ENCODE measurements around the gene PPP1R14D. TPM values are rescaled to one million over a fixed set of nuclear protein-coding genes. Genes with fewer than 3 reads are reported as not detected.

PPP1R14D gene
- total RNA-seq, 1 donor from 2014 or later = not detected

GRCh38 chr15:40803688-40804087, 24.8 kb downstream of the PPP1R14D start:
- Histone ChIP-seq H3K27ac (no peak overlapping the region), H3K4me1 (peaks cover 30% of the 10 kb centered on the region)

DNA sequence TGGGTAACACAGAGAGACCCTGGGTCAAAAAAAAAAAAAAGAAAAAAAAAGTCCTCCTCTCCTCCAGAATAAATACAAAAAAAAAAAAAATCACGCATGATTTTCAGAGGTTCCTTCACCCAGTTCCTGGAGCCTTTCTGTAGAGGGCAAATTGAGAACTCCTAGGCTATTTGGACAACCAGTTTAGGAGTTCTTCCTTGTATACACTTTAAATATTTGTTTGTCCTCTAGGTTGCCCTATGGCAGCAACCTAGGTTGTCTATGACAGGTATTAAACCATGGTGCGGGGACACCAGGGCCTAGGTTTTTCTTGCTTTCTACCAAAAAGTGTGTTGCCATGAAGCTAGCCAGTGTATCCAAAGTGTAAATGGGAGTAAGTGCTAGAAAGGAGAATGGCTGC, 25.4 kb downstream of the PPP1R14D start:
- intact Hi-C loops (cut with DNase I) = no loop called here
- TF ChIP-seq, protein P1, sequence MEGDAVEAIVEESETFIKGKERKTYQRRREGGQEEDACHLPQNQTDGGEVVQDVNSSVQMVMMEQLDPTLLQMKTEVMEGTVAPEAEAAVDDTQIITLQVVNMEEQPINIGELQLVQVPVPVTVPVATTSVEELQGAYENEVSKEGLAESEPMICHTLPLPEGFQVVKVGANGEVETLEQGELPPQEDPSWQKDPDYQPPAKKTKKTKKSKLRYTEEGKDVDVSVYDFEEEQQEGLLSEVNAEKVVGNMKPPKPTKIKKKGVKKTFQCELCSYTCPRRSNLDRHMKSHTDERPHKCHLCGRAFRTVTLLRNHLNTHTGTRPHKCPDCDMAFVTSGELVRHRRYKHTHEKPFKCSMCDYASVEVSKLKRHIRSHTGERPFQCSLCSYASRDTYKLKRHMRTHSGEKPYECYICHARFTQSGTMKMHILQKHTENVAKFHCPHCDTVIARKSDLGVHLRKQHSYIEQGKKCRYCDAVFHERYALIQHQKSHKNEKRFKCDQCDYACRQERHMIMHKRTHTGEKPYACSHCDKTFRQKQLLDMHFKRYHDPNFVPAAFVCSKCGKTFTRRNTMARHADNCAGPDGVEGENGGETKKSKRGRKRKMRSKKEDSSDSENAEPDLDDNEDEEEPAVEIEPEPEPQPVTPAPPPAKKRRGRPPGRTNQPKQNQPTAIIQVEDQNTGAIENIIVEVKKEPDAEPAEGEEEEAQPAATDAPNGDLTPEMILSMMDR (IDR thresholded peaks at IDR 0.05) = no peak
- TF ChIP-seq POLR2AphosphoS5 (IDR thresholded peaks at IDR 0.05; ENCODE audit: insufficient read depth in 1 of 2, low read depth in 1 of 2) (no peak), POLR2A (IDR thresholded peaks at IDR 0.05) (no peak)
- no peak overlapping the region for H3K4me3 ChIP-seq
- DNase-seq (ENCODE audit: extremely low spot score in 2 of 2) = no peak
- H3K4me1 ChIP-seq = peaks cover 24% of the 10 kb centered on the region
- H3K27me3 ChIP-seq = no peaks in the 10 kb centered on the region
- H3K36me3 ChIP-seq = peaks cover 0 to 3% of the 10 kb centered on the region in 2 donors
- H3K9me3 ChIP-seq = no peaks in the 10 kb centered on the region
- no peak overlapping the region for H3K27ac ChIP-seq

More at GRCh38 chr15:40803688-40804087, 24.8 kb downstream of the PPP1R14D start:
- intact Hi-C loops (cut with DNase I) = no loop called here
- DNase-seq (ENCODE audit: extremely low spot score in 2 of 2) = no peak
- Histone ChIP-seq H3K9me3 (no peaks in the 10 kb centered on the region), H3K36me3 (peaks cover 0 to 3% of the 10 kb centered on the region in 2 donors), H3K4me3 (no peak overlapping the region), H3K27me3 (no peaks in the 10 kb centered on the region)
- TF ChIP-seq POLR2A (IDR thresholded peaks at IDR 0.05) = no peak
- no peak for TF ChIP-seq POLR2AphosphoS5 (IDR thresholded peaks at IDR 0.05; ENCODE audit: insufficient read depth in 1 of 2, low read depth in 1 of 2)
- TF ChIP-seq, protein P1 (IDR thresholded peaks at IDR 0.05) = no peak

- Histone ChIP-seq H3K36me3 (peaks cover 0 to 3% of the 10 kb centered on the region in 2 donors), H3K27ac (no peak overlapping the region), H3K9me3 (no peaks in the 10 kb centered on the region), H3K4me3 (no peak overlapping the region), H3K4me1 (peaks cover 21% of the 10 kb centered on the region), H3K27me3 (no peaks in the 10 kb centered on the region)
- TF ChIP-seq, protein P1 (IDR thresholded peaks at IDR 0.05) = no peak
- no peak for TF ChIP-seq POLR2AphosphoS5 (IDR thresholded peaks at IDR 0.05; ENCODE audit: insufficient read depth in 1 of 2, low read depth in 1 of 2)
- TF ChIP-seq POLR2A (IDR thresholded peaks at IDR 0.05) = no peak
- intact Hi-C loops (cut with DNase I) = no loop called here
- no peak for DNase-seq (ENCODE audit: extremely low spot score in 2 of 2)
Observed at GRCh38 chr15:40799523-40799922, 29.0 kb downstream of the PPP1R14D start.

- TF ChIP-seq, protein P1 (IDR thresholded peaks at IDR 0.05) = no peak
- TF ChIP-seq POLR2AphosphoS5 (IDR thresholded peaks at IDR 0.05; ENCODE audit: insufficient read depth in 1 of 2, low read depth in 1 of 2) (no peak), POLR2A (IDR thresholded peaks at IDR 0.05) (no peak)
Observed at GRCh38 chr15:40796512-40796911, 32.0 kb downstream of the PPP1R14D start.

GRCh38 chr15:40796041-40796440, 32.5 kb downstream of the PPP1R14D start:
- TF ChIP-seq, protein P1 (IDR thresholded peaks at IDR 0.05) = no peak
- TF ChIP-seq POLR2AphosphoS5 (IDR thresholded peaks at IDR 0.05; ENCODE audit: insufficient read depth in 1 of 2, low read depth in 1 of 2) (no peak), POLR2A (IDR thresholded peaks at IDR 0.05) (no peak)
- no peak for DNase-seq (ENCODE audit: extremely low spot score in 2 of 2)
- peaks cover 0 to under 1% of the 10 kb centered on the region in 2 donors for H3K36me3 ChIP-seq
- H3K27ac ChIP-seq = no peak overlapping the region
- intact Hi-C loops (cut with DNase I) = no loop called here
- H3K4me3 ChIP-seq = no peak overlapping the region
- H3K27me3 ChIP-seq = no peaks in the 10 kb centered on the region
- no peaks in the 10 kb centered on the region for H3K9me3 ChIP-seq
- H3K4me1 ChIP-seq = peaks cover 25% of the 10 kb centered on the region

More at GRCh38 chr15:40796512-40796911, 32.0 kb downstream of the PPP1R14D start:
- peaks cover 25% of the 10 kb centered on the region for H3K4me1 ChIP-seq
- intact Hi-C loops (cut with DNase I) = no loop called here
- no peak for DNase-seq (ENCODE audit: extremely low spot score in 2 of 2)
- no peak overlapping the region for H3K27ac ChIP-seq
- H3K27me3 ChIP-seq = no peaks in the 10 kb centered on the region
- no peak overlapping the region for H3K4me3 ChIP-seq
- peaks cover 0 to 3% of the 10 kb centered on the region in 2 donors for H3K36me3 ChIP-seq
- H3K9me3 ChIP-seq = no peaks in the 10 kb centered on the region

Data from vagina (tissue), 2 donors.